Ishikawa (cell line): ENCODE data around the gene CCDC106.

ENCODE experiments used
- CEBPB ChIP-seq: IDR thresholded peaks from 2 replicates; pipeline ENCODE4 v1.6.1; 2012
- CREB1 ChIP-seq: IDR thresholded peaks from 2 replicates; pipeline ENCODE4 v1.6.1; 2012; ENCODE audit warnings: low read depth
- EGR1 ChIP-seq: IDR thresholded peaks from 2 replicates; pipeline ENCODE4 v1.6.1; 2012
- EP300 ChIP-seq: IDR thresholded peaks from 2 replicates; pipeline ENCODE4 v1.6.1; 2012; ENCODE audit warnings: borderline replicate concordance
- FOXM1 ChIP-seq: IDR thresholded peaks from 2 replicates; pipeline ENCODE4 v1.6.1; 2012; ENCODE audit warnings: low read depth, borderline replicate concordance
- MAX ChIP-seq: IDR thresholded peaks from 2 replicates; pipeline ENCODE4 v1.6.1; 2012
- NFIC ChIP-seq: IDR thresholded peaks from 2 replicates; pipeline ENCODE4 v1.6.1; 2012
- RAD21 ChIP-seq: IDR thresholded peaks from 2 replicates; pipeline ENCODE4 v1.6.1; 2012; ENCODE audit warnings: low read depth
- REST ChIP-seq: IDR thresholded peaks from 2 replicates; pipeline ENCODE4 v1.6.1; 2012; ENCODE audit warnings: low read depth, mild to moderate bottlenecking
- TAF1 ChIP-seq: IDR thresholded peaks from 2 replicates; pipeline ENCODE4 v1.6.1; 2012; ENCODE audit warnings: low read depth, mild to moderate bottlenecking
- TCF12 ChIP-seq: IDR thresholded peaks from 2 replicates; pipeline ENCODE4 v1.6.1; 2012; ENCODE audit warnings: low read depth
- TEAD4 ChIP-seq: IDR thresholded peaks from 2 replicates; pipeline ENCODE4 v1.6.1; 2012
- USF1 ChIP-seq: IDR thresholded peaks from 2 replicates; pipeline ENCODE4 v1.6.1; 2012
- YY1 ChIP-seq: IDR thresholded peaks from 2 replicates; pipeline ENCODE4 v1.6.1; 2012; ENCODE audit warnings: low read depth
- ZBTB7A ChIP-seq: IDR thresholded peaks from 2 replicates; pipeline ENCODE4 v1.6.1; 2012; ENCODE audit warnings: low read depth

CCDC106 gene

DNA sequence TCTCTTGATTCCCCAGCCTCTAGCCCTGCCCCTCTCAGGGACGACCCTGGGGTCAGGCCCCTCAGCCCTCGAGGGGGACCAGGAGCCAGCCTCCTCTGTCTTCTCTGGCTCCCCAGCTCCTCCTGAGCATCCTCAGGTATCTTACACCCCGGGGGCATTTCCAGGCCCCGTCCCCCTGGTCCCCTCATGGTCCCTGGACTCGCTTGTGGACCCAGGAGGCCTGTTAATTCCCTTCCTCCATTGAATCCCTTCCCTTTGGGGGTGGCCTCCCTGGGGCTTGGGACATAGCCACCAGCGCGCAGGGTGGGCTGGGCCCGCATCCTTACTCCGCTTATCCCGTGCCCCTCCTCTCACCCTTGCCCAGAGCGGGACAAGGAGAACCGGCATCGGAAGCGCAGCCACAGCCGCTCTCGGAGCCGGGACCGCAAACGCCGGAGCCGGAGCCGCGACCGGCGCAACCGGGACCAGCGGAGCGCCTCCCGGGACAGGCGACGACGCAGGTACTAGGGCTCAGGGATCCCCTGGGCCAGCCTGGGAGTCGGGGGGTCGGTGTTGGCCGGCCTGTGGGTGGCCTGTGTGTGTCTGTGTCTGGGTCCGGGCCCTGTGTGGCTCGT is 10.9 kb downstream of the CCDC106 start:
- TF ChIP-seq EP300 (no peak), EGR1 (no peak), ZBTB7A (no peak)

GRCh38 chr19:55659822-55660221 is 11.8 kb downstream of the CCDC106 start:
- TF ChIP-seq TAF1 (no peak), TEAD4 (no peak), EP300 (no peak), ZBTB7A (no peak), RAD21 (no peak), CEBPB (no peak), USF1 (no peak), CREB1 (no peak), FOXM1 (no peak), TCF12 (no peak), MAX (no peak), EGR1 (no peak), REST (no peak), NFIC (no peak), YY1 (no peak)

DNA sequence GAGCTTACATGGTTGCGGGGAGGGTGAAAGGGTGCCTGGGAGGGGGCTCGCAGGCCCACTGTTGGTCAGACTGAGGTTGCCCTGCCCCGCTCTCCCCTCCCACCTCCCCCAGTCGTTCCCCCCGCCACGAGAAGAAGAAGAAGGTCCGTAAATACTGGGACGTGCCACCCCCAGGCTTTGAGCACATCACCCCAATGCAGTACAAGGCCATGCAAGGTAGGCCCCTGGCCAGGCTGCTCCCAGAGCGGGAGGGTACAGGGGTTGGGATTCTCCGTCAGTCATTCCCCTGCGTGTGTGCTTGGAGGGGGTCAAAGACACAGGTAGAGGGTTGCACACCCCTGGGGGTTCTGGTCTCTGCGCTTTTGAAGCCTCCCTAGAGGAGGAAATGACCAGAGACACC is 12.4 kb downstream of the CCDC106 start:
- TF ChIP-seq USF1: no peak
- TF ChIP-seq YY1: no peak
- no peak for TF ChIP-seq MAX
- TF ChIP-seq TAF1: no peak
- TF ChIP-seq NFIC: no peak
- TF ChIP-seq TCF12: no peak
- no peak for TF ChIP-seq RAD21
- TF ChIP-seq TEAD4: no peak
- TF ChIP-seq EGR1: no peak
- TF ChIP-seq CREB1: no peak
- no peak for TF ChIP-seq EP300
- no peak for TF ChIP-seq REST
- no peak for TF ChIP-seq CEBPB
- TF ChIP-seq FOXM1: no peak
- TF ChIP-seq ZBTB7A: no peak

DNA sequence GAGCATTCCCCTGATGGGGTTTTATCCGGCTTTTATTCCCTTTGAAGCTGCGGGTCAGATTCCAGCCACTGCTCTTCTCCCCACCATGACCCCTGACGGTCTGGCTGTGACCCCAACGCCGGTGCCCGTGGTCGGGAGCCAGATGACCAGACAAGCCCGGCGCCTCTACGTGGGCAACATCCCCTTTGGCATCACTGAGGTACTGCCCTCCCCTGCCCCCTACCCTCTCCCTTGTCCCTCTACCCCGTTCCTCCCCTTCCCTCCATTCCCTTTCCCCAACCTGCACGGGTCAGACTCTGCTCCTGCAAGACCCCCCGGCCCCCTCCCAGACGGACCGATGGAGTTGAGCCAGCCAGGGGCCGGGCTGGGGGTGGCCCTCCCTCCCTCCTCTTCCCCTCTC is 13.0 kb downstream of the CCDC106 start:
- no peak for TF ChIP-seq EP300
- TF ChIP-seq RAD21: no peak
- no peak for TF ChIP-seq TAF1
- TF ChIP-seq USF1: no peak
- no peak for TF ChIP-seq REST
- TF ChIP-seq NFIC: no peak
- TF ChIP-seq YY1: no peak
- TF ChIP-seq FOXM1: no peak
- no peak for TF ChIP-seq TEAD4
- no peak for TF ChIP-seq ZBTB7A
- no peak for TF ChIP-seq CREB1
- TF ChIP-seq TCF12: no peak
- no peak for TF ChIP-seq MAX
- no peak for TF ChIP-seq EGR1
